ENCODE measurements around the gene NALCN. TPM values are rescaled to one million over a fixed set of nuclear protein-coding genes. Genes with fewer than 3 reads are reported as not detected.

The NALCN gene
- total and polyA plus RNA-seq, 12 donors, result 1.4 to 8.3 (median 3.1) TPM

GRCh38 chr13:101116826-101117225 lies 299.5 kb downstream of the NALCN start:
- no peak for TF ChIP-seq CTCF (IDR thresholded peaks at IDR 0.05)
- H3K36me3 ChIP-seq (replicated peaks in 1 of 2), result no peaks in the 10 kb centered on the region
- intact Hi-C loops (cut with DNase I), result no loop called here
- no peaks in the 10 kb centered on the region for H3K9me3 ChIP-seq (replicated peaks in 1 of 3)
- H3K4me3 ChIP-seq, result no peak overlapping the region
- no peaks in the 10 kb centered on the region for H3K27me3 ChIP-seq
- 75 to 82% (median 80%) methylated on average over 4 of the region's 4 CpGs for WGBS, 4 donors
- no peak overlapping the region for H3K27ac ChIP-seq
- no peaks in the 10 kb centered on the region for H3K4me1 ChIP-seq (replicated peaks in 1 of 2)
- DNase-seq, result no peak

- intact Hi-C loops (cut with DNase I), result no loop called here
- DNase-seq, result no peak
- H3K36me3 ChIP-seq (replicated peaks in 1 of 2), result no peaks in the 10 kb centered on the region
- H3K4me1 ChIP-seq (replicated peaks in 1 of 2), result no peaks in the 10 kb centered on the region
- 57 to 72% (median 66%) methylated on average over 4 of the region's 4 CpGs for WGBS, 4 donors
- no peak overlapping the region for H3K27ac ChIP-seq
- H3K9me3 ChIP-seq (replicated peaks in 1 of 3), result no peaks in the 10 kb centered on the region
- no peaks in the 10 kb centered on the region for H3K27me3 ChIP-seq
- no peak overlapping the region for H3K4me3 ChIP-seq
- TF ChIP-seq CTCF (IDR thresholded peaks at IDR 0.05) (no peak), POLR2A (IDR thresholded peaks at IDR 0.05) (no peak)
Observed at GRCh38 chr13:101116341-101116740, 300.0 kb downstream of the NALCN start.

- TF ChIP-seq CTCF (IDR thresholded peaks at IDR 0.05) (no peak), POLR2A (IDR thresholded peaks at IDR 0.05) (no peak)
- no peaks in the 10 kb centered on the region for H3K4me1 ChIP-seq (replicated peaks in 1 of 2)
- H3K27ac ChIP-seq, result no peak overlapping the region
- H3K27me3 ChIP-seq, result no peaks in the 10 kb centered on the region
- intact Hi-C loops (cut with DNase I), result no loop called here
- no peak for DNase-seq
- H3K36me3 ChIP-seq (replicated peaks in 1 of 2), result no peaks in the 10 kb centered on the region
- H3K9me3 ChIP-seq (replicated peaks in 1 of 3), result no peaks in the 10 kb centered on the region
- H3K4me3 ChIP-seq, result no peak overlapping the region
Observed at GRCh38 chr13:101115762-101116171, 300.5 kb downstream of the NALCN start.

- 74 to 87% (median 84%) methylated on average over 2 of the region's 2 CpGs for WGBS, 4 donors
- intact Hi-C loops (cut with DNase I), result no loop called here
- Histone ChIP-seq H3K9me3 (replicated peaks in 1 of 3) (no peaks in the 10 kb centered on the region), H3K4me3 (no peak overlapping the region), H3K27ac (no peak overlapping the region), H3K36me3 (replicated peaks in 1 of 2) (no peaks in the 10 kb centered on the region), H3K27me3 (no peaks in the 10 kb centered on the region), H3K4me1 (replicated peaks in 1 of 2) (no peaks in the 10 kb centered on the region)
- no peak for DNase-seq
- TF ChIP-seq POLR2A (IDR thresholded peaks at IDR 0.05) (no peak), CTCF (IDR thresholded peaks at IDR 0.05) (no peak)
Observed at GRCh38 chr13:101111894-101112293, 304.4 kb downstream of the NALCN start.

Data from adrenal gland (tissue), 12 donors.